A549 (cell line): Measurements from ENCODE around the gene GLRX2.

Experiments
- BHLHE40 ChIP-seq: IDR thresholded peaks from 2 replicates; pipeline ENCODE4 v1.6.1; 2012; ENCODE audit warnings: low read depth, low read length, inconsistent platforms
- FOXS1 ChIP-seq: fragments of 250-450 bp; sonication (Bioruptor Pico); IDR thresholded peaks from 2 replicates; pipeline ENCODE4 v1.5.0; 2020; ENCODE audit warnings: mild to moderate bottlenecking, moderate library complexity
- GATA3 ChIP-seq: IDR thresholded peaks from 2 replicates; pipeline ENCODE4 v1.6.1; 2012; ENCODE audit warnings: borderline replicate concordance
- JUNB ChIP-seq: fragments of >200 bp; sonication (Bioruptor Twin); formaldehyde crosslinking; IDR thresholded peaks from 2 replicates; pipeline ENCODE4 v1.6.1; 2016
- KDM1A ChIP-seq: fragments of 200-600 bp; sonication (generic); IDR thresholded peaks from 2 replicates; pipeline ENCODE4 v1.6.1; 2016; ENCODE audit warnings: low read depth, mild to moderate bottlenecking
- KDM5A ChIP-seq: fragments of 200-600 bp; sonication (generic); IDR thresholded peaks from 2 replicates; pipeline ENCODE4 v1.6.1; 2016; ENCODE audit warnings: antibody characterized with exemption, mild to moderate bottlenecking
- MAZ ChIP-seq: fragments of 150-350 bp; IDR thresholded peaks from 2 replicates; pipeline ENCODE4 v1.6.1; 2014; ENCODE audit warnings: antibody characterized with exemption, low read depth, low read length, borderline replicate concordance
- NFE2L2 ChIP-seq: fragments of 150-350 bp; conservative IDR thresholded peaks from 2 replicates; pipeline ENCODE4 v1.6.1; 2014; ENCODE audit warnings: low read length
- POLR2A ChIP-seq: IDR thresholded peaks from 2 replicates; pipeline ENCODE4 v1.6.1; 2012; ENCODE audit warnings: mild to moderate bottlenecking, low read length
- POLR2AphosphoS2 ChIP-seq: conservative IDR thresholded peaks from 2 replicates; pipeline ENCODE4 v1.6.1; 2012; ENCODE audit warnings: low read length, improper control_type of control experiment, inconsistent platforms
- ZSCAN20 ChIP-seq: fragments of 250-450 bp; sonication (Bioruptor Pico); IDR thresholded peaks from 2 replicates; pipeline ENCODE4 v1.8.0; 2022; ENCODE audit warnings: mild to moderate bottlenecking, moderate library complexity
- TF ChIP-seq, protein P1 (sequence below): fragments of >200 bp; sonication (Bioruptor Twin); formaldehyde crosslinking; IDR thresholded peaks from 3 replicates; pipeline ENCODE4 v1.5.1; 2016
- TF ChIP-seq, protein P2 (sequence below): fragments of 200-600 bp; sonication (generic); IDR thresholded peaks from 2 replicates; pipeline ENCODE4 v1.6.1; 2016; ENCODE audit warnings: antibody characterized with exemption, mild to moderate bottlenecking, moderate library complexity

DNA sequence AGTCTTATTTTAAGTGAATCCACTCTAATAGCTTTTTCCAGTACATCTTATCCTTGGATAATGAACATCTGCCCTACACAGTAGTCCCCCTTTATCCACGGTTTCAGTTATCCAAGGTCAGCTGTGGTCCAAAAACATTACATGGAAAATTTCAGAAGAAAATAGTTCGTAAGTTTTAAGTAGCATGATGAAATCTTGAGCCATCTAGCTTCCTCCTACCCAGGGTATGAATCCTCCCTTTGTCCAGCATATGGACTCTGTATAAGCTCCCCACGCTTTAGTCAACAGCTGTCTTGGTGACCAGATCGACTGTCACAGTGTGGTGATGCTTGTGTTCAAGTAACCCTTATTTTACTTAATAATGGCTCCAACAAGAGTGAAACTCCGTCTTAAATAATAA, 2.6 kb downstream of the GLRX2 start:
- TF ChIP-seq, protein P1, sequence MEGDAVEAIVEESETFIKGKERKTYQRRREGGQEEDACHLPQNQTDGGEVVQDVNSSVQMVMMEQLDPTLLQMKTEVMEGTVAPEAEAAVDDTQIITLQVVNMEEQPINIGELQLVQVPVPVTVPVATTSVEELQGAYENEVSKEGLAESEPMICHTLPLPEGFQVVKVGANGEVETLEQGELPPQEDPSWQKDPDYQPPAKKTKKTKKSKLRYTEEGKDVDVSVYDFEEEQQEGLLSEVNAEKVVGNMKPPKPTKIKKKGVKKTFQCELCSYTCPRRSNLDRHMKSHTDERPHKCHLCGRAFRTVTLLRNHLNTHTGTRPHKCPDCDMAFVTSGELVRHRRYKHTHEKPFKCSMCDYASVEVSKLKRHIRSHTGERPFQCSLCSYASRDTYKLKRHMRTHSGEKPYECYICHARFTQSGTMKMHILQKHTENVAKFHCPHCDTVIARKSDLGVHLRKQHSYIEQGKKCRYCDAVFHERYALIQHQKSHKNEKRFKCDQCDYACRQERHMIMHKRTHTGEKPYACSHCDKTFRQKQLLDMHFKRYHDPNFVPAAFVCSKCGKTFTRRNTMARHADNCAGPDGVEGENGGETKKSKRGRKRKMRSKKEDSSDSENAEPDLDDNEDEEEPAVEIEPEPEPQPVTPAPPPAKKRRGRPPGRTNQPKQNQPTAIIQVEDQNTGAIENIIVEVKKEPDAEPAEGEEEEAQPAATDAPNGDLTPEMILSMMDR = no peak
- TF ChIP-seq POLR2A (no peak), ZSCAN20 (CRISPR knock-in tag) (no peak), KDM5A (no peak), NFE2L2 (no peak), FOXS1 (CRISPR knock-in tag) (no peak), GATA3 (no peak), KDM1A (no peak), JUNB (no peak), POLR2AphosphoS2 (no peak), BHLHE40 (no peak), MAZ (no peak)
- TF ChIP-seq, protein P2, sequence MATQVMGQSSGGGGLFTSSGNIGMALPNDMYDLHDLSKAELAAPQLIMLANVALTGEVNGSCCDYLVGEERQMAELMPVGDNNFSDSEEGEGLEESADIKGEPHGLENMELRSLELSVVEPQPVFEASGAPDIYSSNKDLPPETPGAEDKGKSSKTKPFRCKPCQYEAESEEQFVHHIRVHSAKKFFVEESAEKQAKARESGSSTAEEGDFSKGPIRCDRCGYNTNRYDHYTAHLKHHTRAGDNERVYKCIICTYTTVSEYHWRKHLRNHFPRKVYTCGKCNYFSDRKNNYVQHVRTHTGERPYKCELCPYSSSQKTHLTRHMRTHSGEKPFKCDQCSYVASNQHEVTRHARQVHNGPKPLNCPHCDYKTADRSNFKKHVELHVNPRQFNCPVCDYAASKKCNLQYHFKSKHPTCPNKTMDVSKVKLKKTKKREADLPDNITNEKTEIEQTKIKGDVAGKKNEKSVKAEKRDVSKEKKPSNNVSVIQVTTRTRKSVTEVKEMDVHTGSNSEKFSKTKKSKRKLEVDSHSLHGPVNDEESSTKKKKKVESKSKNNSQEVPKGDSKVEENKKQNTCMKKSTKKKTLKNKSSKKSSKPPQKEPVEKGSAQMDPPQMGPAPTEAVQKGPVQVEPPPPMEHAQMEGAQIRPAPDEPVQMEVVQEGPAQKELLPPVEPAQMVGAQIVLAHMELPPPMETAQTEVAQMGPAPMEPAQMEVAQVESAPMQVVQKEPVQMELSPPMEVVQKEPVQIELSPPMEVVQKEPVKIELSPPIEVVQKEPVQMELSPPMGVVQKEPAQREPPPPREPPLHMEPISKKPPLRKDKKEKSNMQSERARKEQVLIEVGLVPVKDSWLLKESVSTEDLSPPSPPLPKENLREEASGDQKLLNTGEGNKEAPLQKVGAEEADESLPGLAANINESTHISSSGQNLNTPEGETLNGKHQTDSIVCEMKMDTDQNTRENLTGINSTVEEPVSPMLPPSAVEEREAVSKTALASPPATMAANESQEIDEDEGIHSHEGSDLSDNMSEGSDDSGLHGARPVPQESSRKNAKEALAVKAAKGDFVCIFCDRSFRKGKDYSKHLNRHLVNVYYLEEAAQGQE = no peak
